Stimulated activated CD8-positive, alpha-beta memory T cell treated with anti-CD3 and anti-CD28 coated beads, Interleukin-4, amount 100 ng/mL, for 1 hour (primary cell): ENCODE measurements around the gene LIF.
"Not testable (repeated sequence)": the region's sequence is repeated elsewhere in the genome, so short reads cannot be mapped to it uniquely, and the experiment has no call there.

Source experiments
- DNase-seq, 2 donors: peaks; one replicate each; pipeline ENCODE4 v3.0.0-alpha.2; 2020; ENCODE audit warnings: low read depth in 2 of 2, low spot score in 1 of 2

LIF gene

DNA sequence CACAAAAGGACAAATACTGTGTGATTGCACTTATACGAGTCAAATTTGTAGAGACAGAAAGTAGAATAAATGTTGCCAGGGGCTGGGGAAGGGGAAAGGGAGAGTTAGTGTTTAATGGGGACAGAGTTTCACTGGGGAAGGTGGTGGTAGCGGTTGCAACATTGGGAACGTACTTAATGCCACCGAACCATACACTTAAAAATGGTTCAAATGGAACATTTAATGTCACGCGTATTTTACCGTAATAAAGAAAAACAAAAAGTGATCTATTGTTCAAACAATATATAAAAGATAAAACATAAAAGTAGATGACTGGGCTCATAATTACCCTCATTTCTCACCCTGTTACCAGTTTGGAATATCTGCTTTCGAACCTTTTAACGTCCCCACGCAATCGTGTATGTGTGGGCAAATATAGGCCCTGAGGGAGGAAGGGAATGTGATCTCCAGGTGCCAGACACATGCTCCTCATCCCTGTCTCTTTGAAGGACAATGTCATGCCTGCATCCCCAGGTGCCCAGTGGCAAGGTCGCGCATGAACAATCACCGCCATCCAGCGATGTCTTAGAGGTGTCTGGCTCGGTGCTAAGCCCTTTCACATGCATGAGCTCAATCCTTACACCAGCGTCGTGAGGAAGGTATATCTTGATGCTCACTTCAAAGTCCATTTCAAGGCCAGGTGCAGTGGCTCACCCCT is 35.3 kb downstream of the LIF start:
- DNase-seq, result no peak

DNA sequence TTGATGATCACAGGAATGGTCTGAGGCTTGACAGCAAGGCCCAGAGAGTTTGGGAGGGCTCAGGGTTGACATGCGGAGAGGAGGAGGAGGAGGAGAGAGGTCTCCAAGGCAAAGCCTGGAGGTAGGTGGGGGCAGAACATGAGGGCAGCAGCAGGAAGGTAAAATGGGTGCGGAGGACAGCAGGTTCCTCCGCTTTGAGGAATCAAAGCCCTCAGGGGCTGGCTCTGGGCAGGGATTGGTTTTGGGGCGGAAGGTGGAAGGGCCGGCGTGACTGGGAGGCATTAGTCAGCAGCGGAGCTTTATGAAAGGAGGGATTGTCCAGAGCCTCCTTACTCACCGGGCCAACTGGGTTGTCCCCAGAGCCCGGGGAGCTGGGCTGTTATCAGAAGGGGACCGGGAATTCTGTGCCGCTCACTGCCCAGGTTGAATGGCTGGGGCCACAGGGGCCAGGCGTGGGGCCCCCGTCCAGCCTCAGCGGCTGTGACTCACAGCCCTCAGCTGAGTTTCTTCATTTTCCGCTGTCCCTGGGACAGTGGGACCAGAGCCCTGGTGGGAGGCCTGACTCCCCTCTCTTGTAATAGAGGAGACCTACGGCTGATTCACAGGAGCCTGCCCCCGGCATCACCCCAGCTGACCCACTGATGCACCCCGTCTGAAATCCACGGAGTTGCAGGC is 36.2 kb downstream of the LIF start:
- no peak for DNase-seq

DNA sequence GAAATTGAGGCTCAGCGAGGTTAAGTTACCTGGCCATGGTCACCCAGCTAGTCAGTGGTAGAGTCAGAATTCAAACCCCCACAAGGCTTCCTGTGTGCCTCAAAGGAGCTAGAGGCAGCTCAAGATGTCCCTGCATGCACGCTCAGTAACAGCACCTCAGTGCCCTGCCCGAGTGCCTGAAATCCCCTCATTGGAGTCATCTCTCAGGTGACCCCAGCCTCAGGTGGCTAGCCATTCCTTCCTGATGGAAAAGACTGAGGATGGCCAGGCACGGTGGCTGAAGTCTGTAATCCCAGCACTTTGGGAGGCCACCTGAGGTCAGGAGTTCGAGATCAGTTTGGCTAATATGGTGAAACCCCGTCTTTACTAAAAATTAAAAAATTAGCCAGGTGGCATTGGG is 36.9 kb downstream of the LIF start:
- DNase-seq, result no peak

DNA sequence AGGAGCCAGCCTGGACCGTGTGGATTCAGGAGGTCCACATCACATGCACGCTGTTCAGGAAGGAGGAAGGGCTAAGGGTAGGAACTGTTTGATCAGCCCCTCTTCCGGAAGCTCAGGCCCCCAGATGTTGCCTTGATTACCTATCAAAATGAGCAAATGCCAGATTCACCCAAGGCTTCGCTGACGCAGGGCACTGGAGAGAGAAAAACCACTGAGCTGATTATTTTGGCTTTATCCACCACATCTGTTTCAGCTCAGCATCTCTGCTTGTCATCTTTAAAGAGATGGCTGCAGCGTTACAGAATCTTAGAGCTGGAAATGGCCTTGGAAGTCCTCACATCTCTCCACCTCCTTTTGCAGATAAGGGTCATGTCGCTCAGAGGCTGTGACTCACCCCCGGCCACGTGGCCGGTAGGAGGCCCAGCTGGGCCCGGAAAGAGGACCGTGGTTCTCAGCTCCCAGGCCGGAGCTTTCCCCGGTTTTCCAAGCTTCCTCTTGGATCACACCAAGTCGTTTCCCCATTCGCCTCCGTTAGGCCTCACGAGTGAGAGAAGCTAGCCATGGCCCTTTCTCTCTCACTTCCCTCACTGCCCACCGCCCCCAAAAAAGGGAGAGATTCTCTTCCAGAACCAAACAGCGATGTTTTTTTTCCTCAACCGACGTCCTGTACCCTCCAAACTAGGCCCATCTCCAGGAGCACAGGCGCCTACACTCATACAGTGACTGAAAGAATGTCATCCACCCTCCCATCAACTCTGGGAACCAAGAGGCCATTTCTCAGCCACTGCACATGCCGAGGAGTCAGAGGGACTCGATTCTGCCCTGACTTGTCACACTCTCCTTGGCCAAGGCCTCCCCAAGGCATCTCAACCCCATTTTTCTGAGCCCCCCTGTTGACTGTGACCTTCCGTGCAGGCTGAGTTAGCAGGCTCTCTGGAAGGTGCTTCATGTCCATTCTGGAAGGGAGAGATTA is 37.6 kb downstream of the LIF start:
- no peak for DNase-seq

DNA sequence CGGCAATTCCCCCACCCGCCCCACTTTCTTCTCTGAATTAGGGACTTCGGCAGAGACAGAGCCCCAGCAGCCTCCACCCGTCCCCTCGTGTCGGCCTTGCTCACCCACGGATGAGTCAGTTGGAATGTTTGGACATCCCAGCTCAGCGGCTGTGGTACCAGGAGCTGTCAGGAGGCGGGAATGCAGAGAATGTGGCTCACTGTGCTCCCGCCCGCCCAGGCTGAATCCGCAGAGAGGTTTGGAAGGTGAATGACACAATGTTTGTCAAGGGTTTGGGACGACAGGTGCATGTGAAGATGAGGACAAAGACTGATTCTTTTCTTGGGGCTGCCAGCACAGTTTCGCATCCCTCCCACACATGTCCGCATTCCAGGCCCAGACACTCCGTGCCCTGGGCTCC is 39.6 kb downstream of the LIF start:
- no peak for DNase-seq

DNA sequence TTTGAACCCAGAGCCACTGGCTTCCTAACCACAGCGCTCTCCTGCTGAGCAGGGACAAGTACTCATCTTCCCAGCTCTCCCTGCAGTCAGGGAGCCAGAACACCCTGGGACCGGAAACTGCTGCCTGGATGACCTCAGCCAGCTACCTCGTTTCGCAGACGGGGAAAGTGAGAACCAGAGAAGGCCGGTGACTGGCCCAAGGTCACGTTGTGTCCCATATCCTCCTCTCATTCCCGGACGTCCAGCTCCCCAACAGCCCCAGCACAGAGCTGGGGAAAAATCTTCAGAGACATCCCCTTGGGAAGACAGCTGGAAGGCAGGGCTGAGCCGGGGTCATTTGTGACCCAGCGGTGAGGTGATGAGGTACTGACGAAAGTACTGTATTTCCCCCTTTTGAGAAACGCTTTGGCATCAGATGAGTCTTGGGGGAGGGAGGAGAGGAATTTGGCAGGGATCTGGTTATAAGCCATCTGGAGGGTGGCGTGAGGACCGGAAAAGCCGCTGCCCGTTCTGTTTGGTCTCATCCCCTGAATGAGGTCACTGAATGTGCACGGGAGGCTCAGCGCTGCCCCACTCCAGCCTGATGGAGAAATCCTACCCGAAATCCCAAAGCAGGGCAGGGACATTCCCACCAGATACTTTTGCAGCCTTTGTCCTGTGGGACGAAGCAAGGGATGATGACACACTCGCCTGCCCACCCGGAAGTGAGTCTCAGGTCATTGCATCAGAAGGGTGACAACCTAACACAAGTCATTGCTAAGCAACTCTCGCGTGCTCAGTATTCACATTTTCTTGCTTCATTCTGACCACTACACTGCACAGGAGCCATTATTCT is 41.1 kb downstream of the LIF start:
- DNase-seq, result no peak

DNA sequence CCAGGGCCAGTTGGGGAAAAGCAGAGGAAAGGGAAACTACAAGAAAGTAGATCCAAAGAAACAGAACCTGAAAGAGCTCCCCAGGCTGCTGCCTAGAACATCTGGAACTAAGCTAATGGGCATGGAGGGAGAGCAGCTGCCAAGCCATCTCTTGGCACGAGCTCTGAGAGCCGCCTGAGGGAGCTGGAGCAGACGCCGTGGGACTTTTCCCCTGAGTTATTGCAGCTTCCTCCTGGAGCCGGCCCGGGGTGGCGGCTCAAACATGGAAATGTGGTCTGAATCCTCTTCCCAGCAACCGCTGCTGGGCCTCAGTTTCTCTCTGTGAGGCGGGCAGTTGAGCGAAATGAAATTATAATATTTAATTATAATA is 41.8 kb downstream of the LIF start:
- no peak for DNase-seq

DNA sequence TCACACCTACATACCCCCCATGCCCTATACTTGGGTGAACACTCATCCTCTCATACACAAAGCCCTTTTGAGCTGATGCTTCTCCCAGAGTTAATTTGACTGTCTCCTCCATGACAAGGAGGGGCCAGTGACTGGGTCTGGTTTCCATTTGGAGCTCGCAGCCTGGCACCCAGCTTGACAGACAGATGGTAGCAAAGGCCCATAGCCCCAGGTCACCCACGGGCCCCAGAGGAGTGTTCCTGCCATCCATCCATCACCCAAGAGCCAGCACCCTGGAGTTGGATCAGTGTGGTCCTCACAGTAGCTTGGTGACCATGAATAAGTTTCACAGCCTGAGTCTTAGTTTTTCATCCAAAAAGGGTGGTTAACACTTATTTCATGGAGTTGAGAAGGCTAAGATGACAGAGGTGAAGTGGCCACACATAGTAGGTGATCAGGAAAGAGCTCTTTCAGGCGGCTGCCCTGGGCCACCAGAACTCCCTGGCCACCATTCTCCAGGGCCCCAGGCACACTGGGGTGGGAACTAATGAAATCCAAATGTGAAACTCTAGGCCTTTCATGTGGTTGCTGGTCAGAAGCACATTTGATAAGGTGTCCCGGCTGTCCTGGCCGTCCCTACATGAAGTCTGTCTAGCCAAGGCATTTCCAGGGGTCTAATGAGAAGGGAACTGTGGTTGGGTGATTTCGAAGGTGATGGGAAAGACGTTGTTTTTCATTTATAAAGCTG is 42.4 kb downstream of the LIF start:
- no peak for DNase-seq

DNA sequence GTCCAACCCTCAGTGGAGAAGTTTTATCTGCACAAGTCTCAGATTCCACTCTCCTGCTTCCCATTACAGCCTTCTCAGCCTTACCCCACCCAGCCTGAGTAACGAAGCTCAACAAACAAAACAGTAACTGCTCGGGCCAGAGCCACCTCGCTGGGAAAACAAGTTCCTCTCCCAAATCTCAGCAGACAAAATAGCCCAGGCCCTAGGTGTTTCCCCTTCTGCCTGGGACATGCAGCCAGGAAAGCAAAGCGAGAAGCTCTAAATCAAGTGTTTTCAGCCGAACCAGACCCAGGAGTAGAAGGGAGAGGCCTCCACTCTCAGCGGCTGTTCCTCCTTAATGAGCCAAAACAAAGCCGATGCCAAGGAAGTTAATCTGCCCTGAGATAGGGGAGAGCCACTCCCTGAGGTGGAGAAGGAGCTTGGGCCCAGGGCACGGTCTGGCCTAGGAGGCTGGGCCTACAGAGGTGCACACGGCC is 44.0 kb downstream of the LIF start:
- DNase-seq, result no peak

DNA sequence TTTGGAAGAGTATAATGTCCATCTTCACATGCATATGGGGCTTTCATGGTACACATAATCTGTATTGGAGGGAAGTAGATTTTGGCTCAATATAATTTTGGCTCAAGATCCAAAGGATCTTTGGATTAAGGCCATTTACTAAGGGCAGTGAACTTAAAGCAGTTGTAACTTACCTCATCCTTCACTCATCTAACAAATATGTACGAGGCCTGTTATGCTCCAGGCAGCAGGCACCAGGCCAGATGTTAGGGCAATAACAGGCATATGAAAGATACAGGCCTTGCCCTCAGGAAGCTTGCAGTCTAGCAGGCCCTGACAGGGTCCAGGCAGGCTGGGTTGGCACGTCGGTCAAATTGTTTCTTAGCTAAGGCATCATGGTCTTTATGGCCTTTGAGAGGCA is 44.6 kb downstream of the LIF start:
- DNase-seq, result no peak

DNA sequence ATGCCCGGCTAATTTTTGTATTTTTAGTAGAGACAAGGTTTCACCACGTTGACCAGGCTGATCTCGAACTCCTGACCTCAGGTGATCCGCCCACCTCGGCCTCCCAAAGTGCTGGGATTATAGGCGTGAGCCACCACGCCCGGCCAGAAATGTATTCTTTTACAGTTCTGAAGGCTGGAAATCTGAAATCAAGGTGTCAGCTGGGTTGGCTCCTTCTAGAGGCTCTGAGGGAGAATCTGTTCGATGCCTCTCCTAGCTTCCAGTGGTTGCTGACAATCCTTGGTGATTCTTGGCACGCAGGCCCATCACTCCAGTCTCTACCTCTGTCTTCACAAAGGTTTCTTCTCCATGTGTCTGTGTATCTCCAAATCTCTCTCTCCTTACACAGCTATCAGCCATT is 45.7 kb downstream of the LIF start:
- not testable (repeated sequence) for DNase-seq

DNA sequence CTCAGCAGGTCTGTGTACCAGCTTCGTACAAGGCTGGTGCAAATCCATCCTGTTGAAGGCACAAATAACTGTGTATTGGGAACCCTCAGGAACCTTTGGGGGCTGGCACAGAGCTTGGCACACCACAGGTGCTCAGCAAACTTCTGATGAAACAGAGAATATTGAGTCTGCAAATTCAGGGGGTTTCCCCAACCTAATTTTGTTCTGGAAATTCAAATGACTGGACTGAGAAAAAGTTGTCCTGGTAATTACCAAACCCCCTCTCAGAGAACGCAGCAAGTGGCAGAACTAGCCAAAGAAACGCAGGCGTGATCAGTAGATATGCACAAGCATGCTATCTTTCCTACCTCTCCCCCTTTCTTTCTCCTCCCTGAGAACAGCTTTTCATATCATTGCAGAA is 47.6 kb downstream of the LIF start:
- no peak for DNase-seq

DNA sequence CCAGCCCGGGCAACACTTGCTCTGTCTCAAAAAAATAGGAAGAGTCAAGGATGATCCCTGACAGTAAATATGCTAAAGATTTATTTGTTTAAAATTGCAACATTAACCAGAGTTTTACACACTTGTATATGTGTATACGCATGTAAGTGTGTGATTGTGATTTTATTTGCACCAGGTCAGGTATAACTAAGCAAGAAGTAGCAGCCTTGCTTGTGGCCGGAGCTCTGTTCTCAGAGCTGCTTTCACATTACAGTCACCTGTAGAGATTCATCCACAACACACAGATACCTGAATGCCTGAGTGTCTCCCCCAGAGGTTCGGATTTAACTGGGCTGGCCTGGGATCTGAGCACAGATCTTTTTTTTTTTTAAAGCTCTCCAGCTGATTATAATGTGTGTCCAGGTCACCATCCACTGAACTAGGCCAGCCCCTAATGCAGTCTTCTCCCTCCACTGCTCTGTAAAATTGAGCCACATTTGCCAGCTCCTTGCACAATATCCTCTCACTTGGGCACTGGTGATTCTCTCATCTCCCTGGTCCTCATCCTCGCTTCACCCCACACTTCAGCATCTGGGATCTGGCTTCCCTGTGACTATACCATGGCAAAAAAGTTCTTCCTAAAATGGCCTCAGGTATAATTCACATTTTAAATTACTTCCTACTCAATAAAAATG is 48.3 kb downstream of the LIF start:
- no peak for DNase-seq

DNA sequence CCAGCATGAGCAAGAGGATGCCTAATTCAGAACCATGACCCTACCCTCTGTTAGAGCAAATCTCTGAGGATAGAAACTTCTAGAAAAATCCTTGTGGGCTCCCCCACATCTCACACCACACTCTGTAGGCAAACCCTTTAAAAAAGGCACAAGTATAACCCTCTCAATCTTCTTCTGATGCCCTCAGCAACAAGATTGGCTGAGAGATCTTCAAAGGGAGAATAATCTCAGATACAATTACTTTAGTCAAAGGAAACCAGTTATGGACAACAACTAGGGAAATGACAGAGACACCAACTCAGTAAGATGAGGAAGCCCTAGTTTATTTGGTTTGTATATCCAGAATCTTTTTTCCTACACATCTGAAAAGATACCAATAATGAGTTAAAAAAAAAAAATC is 49.2 kb downstream of the LIF start:
- DNase-seq, result no peak

DNA sequence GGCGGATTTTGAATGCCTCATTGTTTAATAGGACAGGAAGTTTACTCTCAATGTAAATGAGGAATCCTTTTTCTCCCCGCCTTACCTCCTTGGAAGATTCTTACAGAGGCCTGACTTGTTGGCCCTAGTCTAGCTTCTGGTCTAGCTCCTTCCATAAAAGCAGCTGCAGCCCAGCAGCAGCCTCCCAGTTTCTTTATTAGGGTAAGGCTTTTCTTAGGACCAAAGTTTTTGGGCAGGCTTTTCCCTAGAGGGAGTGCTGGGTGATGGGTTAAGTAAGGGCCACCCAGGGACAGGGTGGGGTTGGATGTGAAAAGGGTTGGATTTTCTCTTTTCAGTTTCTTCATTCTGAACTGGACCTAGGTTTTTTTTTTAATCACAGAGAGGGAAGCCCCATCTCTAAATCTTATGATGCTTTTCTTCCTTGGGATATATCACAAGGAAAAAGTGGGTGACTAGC is 49.7 kb downstream of the LIF start:
- no peak for DNase-seq

DNA sequence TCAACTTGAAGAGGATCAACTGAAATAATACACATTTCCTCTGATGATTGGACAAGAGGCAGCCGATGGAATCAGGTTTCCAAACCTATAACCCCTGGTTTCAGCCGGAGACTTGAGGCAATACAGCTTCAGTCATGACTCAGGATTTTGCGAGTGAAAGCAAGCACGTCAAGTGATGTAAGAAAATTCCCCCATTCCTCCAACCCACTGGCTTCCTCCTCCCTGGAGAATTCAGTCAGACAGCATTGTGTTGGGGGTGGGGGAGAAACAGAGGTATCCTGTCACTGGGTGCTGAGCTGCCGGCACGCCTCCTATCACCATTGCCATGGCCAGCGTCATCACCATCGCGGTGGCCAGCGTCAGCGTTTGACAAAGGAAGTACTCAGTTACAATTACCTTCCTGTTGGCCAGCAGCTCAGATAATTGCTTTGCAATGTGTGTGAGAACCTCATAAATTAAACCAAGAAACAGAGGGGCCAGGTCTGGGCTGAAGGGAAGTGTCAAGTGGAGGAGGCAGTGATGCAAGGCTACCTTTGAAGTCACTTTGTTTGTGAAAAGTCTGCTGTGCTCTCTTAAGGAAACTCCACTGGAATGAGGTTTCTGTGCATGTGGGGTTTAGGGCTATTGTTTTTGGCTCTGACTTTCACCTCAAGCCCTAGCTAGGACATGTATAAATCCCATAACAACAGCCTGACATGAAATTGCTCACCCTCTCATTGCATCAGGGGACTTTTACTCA is 50.2 kb downstream of the LIF start:
- DNase-seq, result peak; percentile 14

DNA sequence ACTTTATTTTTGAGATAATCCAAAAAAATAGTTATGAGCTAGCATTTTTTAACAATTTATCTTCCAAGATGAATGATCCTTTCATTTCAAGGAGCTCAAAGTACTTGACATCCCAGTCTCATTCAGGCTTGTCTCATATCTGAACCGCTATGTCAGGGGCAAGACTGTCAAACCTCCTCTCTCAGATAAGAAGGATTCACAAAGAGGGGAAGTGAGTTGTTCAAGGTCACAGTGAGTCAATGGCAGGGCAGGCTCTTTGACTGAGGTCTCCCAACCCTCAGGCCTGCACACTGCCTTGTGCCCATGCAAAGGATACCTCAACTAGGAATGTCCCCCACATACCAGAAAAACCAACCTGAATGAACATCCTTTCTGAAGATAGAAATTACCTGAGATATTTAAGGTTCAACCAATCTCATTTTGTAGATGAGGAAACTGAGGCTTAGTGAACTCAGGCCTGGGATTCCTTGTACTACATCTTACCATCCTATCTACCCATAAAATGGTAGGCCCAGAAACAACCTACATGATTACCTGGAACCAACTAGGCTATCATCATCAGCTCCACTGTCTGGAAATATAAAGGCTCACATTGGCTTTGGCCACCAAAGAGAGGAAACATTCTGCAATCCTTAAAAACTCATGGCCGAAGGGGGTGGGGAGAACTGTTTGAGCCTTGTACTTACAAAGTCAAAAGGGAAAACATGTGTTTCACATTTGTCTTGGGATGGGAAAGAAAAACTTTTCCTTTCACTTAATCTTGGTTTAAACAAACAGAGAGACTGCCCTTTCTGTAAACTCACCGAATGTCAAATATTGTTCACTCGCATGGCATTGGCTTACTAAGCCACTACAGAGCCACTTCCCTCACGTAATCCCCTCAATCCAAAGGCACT is 51.1 kb downstream of the LIF start:
- no peak for DNase-seq
